Parietal lobe (tissue), 1 donor: ENCODE measurements around the gene MYL5. TPM values are rescaled to one million over a fixed set of nuclear protein-coding genes. Genes with fewer than 3 reads are reported as not detected.

Source experiments
- total RNA-seq: library from RNA; depleted of rRNA; stranded (reverse); fragments of >200 nt; gene quantifications from one replicate; pipeline ENCODE4 v1.2.3, GENCODE V29; 2014

Gene MYL5
- total RNA-seq = 8.1 TPM

GRCh38 chr4:674172-675035, at the start of gene MYL5, which contains the start of gene ATP5ME:
TSS of gene MYL5 (plus strand) at chr4:674542. CDS start at chr4:678027, 3,485 bp downstream.
TSS of gene ATP5ME (minus strand) at chr4:674276. CDS start at chr4:674247, 29 bp downstream.

GRCh38 chr4:624705-625590, 49.4 kb upstream of the MYL5 start, which contains the start of gene PDE6B:
TSS of gene PDE6B (plus strand) at chr4:625573. CDS start at chr4:625627, 54 bp downstream.

GRCh38 chr4:688854-689681, 14.7 kb downstream of the MYL5 start, which contains the start of gene SLC49A3:
TSS of gene SLC49A3 (minus strand) at chr4:689151. CDS start at chr4:689127, 24 bp downstream.

GRCh38 chr4:705278-706082, 31.1 kb downstream of the MYL5 start, which contains the start of gene PCGF3:
TSS of gene PCGF3 (plus strand) at chr4:705832. CDS start at chr4:733681, 27,849 bp downstream.

Other genes starting within 250 kb of the MYL5 start
- 70.1 TPM for gene ZNF721, start 175.4 kb upstream of the MYL5 start, total RNA-seq
- 71.7 TPM for gene PIGG, start 175.3 kb upstream of the MYL5 start, total RNA-seq
- gene TMEM271, start 98.2 kb upstream of the MYL5 start, total RNA-seq = 13.5 TPM
- gene PDE6B, start 49.0 kb upstream of the MYL5 start, total RNA-seq = 3.4 TPM
- gene ATP5ME, start 266 bp upstream of the MYL5 start, total RNA-seq = 86.1 TPM
- 0.31 TPM for gene SLC49A3, start 14.6 kb downstream of the MYL5 start, total RNA-seq
- 100 TPM for gene PCGF3, start 31.3 kb downstream of the MYL5 start, total RNA-seq
- gene CPLX1, start 151.6 kb downstream of the MYL5 start, total RNA-seq = 2.5 TPM